Inferior parietal cortex (tissue), 1 donor: ENCODE results near the gene BCAS3.
"Not testable (repeated sequence)": the region's sequence is repeated elsewhere in the genome, so short reads cannot be mapped to it uniquely, and the experiment has no call there.

Source experiments
- DNase-seq: peaks from one replicate; pipeline ENCODE4 v3.0.0-alpha.2; 2016; ENCODE audit errors: extremely low spot score

Gene BCAS3

DNA sequence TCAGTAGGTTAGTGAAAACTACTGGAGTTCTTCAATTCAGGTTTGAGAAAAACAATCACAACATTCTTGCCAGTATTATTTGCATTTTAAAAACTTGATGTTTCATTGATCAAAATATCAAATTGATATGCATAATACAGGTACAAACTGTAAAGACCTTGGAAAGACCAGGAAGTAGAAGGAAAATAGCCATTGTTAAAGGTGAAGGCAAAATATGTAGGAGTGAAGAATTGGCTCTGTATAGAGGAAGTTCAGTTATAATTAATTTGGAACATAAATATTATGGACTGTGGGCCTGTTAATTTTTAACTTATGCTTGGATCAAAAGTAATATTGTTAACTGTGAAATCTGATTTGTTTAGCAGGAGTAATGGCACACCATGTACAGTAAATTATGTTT lies 112.6 kb downstream of the BCAS3 start:
- DNase-seq, result no peak

- DNase-seq, result no peak
Observed at GRCh38 chr17:60792250-60792898, 114.7 kb downstream of the BCAS3 start.

- DNase-seq, result no peak
Observed at GRCh38 chr17:60798576-60798975, 120.9 kb downstream of the BCAS3 start.

DNA sequence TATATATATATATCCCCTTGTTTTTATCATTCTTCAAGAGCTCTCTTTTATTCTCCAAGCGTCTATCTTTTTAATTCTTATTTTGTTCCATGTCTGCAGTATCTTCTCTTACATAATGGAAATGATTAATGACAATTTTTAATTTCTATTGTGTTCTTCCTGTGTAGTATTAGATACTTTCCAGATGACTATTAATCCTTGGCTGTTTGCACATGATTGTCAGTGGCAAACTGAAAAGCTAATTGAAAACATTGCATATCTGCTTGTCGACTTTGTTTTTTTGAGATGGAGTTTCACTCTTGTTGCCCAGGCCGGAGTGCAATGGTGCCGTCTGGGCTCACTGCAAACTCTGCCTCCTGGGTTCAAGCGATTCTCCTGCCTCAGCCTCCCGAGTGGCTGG lies 124.7 kb downstream of the BCAS3 start:
- no peak for DNase-seq

- no peak for DNase-seq
Observed at GRCh38 chr17:60803059-60803458, 125.4 kb downstream of the BCAS3 start.

DNA sequence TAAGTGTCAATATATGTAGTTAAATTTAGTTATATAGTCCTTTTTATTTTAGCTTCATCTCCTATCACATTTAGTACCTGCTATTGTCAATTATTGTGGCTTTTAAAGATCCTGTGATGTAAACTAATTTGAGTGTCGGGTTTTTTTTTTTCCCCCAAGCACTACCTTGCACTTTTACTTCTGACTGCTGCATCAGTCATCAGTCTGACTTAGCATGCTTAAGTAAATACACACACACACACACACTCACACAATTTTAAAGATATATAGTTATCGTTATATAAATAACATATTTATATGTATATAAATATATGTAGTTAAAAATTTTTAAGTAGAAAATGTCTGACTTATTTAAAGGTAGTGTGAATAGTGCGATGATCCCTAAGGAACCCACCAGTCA lies 127.2 kb downstream of the BCAS3 start:
- no peak for DNase-seq

- DNase-seq, result no peak
Observed at GRCh38 chr17:60809421-60809820, 131.8 kb downstream of the BCAS3 start.

DNA sequence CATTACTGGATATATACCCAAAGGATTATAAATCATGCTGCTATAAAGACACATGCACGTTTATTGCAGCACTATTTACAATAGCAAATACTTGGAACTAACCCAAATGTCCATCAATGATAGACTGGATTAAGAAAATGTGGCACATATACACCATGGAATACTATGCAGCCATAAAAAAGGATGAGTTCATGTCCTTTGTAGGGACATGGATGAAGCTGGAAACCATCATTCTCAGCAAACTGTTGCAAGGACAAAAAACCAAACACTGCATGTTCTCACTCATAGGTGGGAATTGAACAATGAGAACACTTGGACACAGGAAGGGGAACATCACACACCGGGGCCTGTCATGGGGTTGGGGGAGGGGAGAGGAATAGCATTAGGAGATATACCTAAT lies 137.3 kb downstream of the BCAS3 start:
- DNase-seq, result not testable (repeated sequence)

DNA sequence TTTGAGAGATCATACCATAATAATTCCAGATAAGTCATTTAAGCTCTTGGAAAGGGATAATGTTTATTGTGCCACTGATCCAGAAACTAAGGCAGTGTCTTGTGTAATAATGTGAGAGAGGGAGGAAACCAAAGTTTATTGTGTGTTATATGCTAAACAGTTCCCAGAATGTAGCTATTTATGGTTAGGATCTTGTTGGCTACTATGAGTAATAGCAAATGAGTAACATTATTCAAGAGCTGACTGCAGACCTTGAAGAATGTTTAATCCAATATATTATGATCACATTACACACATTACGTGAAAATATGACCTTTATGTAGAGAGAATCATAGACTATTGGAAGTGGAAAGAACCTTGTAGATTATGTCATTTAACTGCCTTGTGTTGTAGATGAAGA lies 139.5 kb downstream of the BCAS3 start:
- DNase-seq, result no peak

DNA sequence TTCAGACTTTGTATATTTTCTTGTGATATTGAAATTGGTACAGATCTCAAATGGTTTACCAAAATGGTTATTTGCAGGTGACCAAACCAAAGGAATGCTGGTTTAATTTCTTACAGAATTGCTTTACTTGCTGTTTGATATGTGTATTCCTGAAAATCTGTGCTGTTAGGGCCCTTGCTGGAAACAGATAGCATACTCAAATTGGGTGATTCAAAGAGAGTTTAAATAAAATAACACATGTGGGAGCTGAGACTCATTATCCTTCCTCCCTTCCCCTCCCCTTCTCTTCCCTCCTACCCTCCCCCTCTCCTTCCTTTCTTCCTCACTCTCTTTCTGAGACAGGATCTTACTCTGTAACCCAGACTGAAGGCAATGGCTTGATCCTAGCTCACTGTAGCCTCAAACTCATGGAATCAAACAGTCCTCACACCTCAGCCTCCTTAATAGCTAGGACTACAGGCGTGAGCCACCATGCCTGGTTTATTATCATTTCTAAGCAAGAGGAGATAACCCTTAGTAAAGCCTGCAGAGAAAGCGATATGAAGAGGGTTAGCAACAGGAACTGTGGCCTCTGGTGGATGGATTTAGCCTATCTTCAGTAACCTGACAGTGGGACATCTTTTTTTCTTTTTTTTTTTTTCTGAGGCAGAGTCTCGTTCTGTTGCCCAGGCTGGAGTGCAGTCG lies 141.9 kb downstream of the BCAS3 start:
- DNase-seq, result no peak

GRCh38 chr17:60823515-60823914 lies 145.9 kb downstream of the BCAS3 start:
- no peak for DNase-seq

- no peak for DNase-seq
Observed at GRCh38 chr17:60825351-60825750, 147.7 kb downstream of the BCAS3 start.

- DNase-seq, result no peak
Observed at GRCh38 chr17:60827943-60828342, 150.3 kb downstream of the BCAS3 start.

DNA sequence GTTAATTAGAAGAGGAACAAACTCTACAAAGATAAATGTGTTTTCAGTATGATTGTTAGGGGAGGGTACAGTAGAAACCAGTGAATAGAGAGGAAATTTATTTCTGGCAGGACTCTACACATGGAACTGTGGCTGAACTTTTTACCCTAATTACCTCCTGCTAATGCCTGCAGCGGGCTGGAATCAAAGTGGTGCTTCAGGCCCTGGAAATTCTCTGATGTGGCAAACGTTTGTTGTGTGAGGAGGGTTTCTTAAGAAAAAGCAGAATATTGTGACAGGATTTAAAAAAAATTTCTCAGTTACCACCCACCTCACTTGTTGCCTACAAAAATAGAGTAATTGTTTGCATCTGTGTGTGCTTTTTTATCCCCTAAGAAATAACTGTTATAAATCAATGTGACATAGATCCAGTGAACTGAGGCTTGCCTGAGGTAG lies 154.5 kb downstream of the BCAS3 start:
- no peak for DNase-seq

- no peak for DNase-seq
Observed at GRCh38 chr17:60832631-60833030, 155.0 kb downstream of the BCAS3 start.

DNA sequence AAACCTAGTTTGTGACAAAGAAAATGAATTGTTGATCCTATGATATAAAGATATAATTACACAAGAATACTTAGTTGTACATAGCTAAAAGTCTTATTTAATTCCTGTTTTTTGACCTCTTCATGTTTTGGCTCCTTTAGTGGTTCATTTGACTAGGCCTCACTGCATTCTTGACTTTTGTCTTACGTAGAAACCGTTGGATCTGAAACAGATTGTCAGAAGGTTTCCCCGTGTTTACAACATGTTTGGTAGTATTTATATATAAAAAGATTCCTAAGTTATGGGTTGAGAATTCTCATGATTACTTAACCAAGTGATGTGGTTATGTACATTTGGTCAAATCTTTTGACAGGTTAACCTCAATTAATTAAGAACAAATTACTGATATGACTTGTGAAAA lies 162.8 kb downstream of the BCAS3 start:
- no peak for DNase-seq

DNA sequence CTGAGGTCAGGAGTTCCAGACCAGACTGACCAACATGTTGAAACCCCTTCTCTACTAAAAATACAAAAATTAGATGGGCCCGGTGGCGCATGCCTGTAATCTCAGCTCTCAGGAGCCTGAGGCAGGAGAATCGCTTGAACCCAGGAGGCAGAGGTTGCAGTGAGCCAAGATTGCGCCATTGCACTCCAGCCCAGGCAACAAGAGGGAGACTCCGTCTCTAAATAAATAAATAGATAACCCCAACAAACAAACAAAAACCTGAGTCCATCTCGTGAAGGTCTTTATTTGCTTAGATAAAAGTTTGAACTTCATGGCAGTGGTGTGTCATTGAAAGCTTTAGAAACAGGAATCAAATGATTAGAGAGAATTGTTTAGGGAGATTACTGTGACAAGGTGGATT lies 167.4 kb downstream of the BCAS3 start:
- DNase-seq, result no peak

- DNase-seq, result no peak
Observed at GRCh38 chr17:60846175-60846574, 168.5 kb downstream of the BCAS3 start.

DNA sequence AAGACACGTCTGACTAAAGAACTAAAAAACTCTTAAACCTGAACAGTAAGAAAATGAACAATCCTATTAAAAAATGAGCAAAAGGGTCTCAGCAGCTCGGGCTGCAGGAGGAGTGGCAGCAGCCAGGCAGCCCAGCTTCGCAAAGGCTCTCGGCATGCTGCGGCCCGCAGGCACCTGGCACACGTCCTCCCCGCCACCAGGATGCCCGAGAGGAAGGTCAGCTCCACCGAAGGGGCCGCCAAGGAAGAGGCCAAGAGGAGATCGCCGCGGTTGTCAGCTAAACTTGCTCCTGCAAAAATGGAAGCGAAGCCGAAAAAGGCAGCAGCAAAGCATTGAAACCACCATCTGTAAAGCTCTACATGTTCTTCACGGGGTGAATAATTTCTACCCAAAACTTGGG lies 173.5 kb downstream of the BCAS3 start:
- DNase-seq, result no peak

- peak; percentile 22 for DNase-seq
Observed at GRCh38 chr17:60857556-60858080, 180.0 kb downstream of the BCAS3 start.

- DNase-seq, result no peak
Observed at GRCh38 chr17:60862482-60862881, 184.8 kb downstream of the BCAS3 start.

DNA sequence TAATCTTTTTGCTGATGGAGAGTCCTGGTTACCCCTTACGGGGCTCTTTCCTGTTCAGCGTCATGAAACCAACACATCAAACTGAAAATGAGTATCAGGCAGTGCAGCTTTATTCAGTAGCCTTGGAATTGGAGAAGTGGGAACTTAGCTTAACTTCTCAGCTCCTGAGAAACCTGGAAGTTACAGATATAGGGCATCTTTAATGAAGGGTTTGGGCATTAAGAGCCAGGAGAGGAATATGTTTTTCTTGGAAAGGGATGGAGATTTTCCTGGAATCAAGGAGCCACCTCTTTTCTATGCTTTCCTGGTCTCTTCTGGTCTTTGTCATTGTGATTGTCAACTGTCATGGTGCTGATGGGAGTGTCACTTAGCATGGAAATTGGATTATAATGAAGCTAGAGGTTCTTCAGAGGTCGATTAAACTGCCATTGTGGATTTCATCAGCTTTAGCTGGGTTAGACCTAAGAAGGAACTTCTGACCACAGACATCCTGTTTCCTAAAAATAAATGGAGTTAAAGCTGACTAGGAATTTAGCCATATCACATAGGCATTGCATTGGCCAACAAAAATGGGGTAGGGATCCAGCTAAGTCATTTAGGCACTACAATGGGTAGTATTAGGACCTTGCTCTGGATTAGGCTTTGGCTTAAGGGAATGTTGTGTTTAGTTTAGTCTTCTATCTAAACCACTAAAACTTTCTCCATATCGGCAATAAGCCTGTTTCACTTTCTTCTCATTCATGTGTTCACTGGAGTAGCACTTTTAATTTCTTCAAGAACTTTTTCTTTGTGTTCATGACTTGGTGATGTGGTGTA lies 186.4 kb downstream of the BCAS3 start:
- DNase-seq, result no peak

DNA sequence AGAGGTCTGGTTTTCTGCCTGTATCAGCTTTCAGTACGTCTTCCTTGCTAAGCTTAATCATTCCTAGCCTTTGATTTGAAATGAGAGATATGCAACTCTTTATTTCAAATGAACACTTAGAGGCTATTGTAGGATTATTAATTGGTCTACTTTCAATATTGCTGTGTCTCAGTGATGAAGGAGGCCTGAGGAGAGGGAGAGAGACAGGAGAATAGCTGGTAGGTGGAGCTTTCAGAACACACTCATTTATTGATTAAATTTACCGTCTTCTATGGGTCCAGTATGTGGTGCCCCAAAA lies 187.0 kb downstream of the BCAS3 start:
- DNase-seq, result no peak
